Amniotic stem cell (primary cell): ENCODE measurements around the gene GIT2.
"Not testable (repeated sequence)": the region's sequence is repeated elsewhere in the genome, so short reads cannot be mapped to it uniquely, and the experiment has no call there.

ENCODE experiments used
- DNase-seq: peaks from one replicate; lab custom pipeline; 2025; lab: John Stamatoyannopoulos, UW

Gene GIT2

GRCh38 chr12:109919456-109919855, 76.7 kb downstream of the GIT2 start:
- DNase-seq: no peak

DNA sequence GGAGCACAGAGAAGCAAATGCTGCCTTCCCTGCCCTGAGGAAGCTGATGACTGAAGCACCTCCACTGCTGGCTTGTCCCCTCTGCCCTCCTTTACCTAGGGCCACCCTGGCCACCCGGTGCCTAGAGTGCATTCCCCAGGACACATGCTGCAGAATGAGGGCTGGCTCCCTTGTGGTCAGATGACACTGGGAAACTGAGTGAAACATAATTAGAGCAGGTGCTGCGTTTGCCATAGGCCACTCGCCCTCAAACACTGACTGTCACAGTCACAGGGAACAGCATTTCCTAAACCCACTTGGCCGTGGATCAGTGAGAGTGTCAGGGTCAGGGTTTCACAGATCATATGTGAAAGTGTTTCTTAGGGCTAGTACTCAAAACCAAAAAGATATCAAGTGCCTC, 80.1 kb downstream of the GIT2 start:
- no peak for DNase-seq

DNA sequence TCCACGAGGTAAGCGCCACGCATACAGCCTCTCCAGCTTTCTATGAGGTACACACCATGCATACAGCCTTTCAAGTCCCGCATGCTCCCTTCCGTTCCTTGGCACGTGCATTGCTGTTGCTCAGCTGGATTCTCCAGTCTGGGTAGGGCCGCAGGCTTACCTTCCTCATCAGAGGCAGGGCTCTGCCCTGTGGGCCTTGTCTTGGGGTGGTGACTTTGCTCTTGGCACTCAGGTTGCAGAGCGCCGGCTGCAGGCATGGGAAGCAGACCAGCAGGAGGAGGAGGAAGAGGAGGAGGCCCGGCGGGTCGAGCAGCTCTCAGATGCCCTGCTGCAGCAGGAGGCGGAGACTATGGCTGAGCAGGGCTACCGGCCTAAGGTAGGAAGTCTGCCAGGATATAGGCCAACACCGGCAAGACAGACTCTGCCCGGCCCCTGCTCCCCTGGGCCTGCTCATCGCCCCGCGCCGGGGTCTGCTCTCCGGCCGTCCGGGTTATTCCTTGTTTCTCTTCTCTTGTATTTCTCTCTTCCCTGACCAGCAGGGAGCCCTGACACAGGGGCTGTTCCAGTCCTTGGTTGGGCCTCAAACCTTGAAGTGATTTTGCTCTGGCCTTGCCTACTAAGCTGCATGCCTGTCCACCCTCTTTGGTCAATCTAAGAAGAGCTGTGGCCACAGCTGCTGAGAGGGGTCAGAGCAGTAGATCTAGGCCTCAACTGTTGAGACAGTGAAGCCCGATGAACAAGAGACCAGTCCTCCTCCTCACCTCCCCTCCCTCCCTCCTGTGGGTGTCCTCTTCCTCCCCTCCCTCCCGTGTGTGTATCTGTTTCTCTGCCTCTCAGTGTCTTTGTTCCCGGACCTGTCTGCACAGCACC, 80.8 kb downstream of the GIT2 start:
- no peak for DNase-seq

GRCh38 chr12:109914461-109914860, 81.7 kb downstream of the GIT2 start:
- no peak for DNase-seq

- no peak for DNase-seq
These were observed 83.3 kb downstream of the GIT2 start for GRCh38 chr12:109912855-109913321.

- no peak for DNase-seq
These were observed 85.2 kb downstream of the GIT2 start for GRCh38 chr12:109910969-109911348.

DNA sequence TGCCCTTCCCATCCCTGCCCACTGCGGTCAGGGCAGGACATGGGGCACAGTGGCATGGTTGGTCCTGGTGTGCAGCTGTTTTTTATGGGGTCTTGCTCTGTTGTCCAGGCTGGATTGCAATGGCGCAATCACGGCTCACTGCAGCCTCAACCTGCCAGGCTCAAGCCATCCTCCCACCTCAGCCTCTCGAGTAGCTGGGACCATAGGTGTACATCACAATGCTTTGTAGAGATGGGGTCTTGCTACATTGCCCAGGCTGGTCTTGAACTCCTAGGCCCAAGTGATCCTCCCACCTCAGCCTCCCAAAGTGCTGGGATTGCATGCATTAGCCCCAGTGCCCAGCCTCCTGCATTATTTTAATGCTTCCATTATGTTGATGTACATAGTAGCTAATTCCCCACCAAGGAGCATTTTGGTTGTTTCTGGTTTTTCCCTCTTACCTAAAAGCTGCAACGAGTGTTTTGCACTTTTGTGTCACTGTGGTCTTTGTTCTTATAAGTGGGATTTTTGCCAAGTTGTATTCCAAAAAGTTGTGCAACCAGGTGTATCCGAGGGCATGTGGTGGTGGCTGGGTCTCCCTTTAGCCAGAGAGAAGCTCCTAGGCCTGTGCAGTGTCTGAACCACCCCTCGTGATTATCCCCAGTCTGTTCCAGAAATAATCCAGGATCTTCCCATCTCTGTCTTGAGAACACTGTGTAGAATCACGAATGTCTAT, 85.8 kb downstream of the GIT2 start:
- DNase-seq: no peak

- no peak for DNase-seq
These were observed 90.9 kb downstream of the GIT2 start for GRCh38 chr12:109905301-109905700.

- DNase-seq: no peak
These were observed 93.2 kb downstream of the GIT2 start for GRCh38 chr12:109902891-109903418.

DNA sequence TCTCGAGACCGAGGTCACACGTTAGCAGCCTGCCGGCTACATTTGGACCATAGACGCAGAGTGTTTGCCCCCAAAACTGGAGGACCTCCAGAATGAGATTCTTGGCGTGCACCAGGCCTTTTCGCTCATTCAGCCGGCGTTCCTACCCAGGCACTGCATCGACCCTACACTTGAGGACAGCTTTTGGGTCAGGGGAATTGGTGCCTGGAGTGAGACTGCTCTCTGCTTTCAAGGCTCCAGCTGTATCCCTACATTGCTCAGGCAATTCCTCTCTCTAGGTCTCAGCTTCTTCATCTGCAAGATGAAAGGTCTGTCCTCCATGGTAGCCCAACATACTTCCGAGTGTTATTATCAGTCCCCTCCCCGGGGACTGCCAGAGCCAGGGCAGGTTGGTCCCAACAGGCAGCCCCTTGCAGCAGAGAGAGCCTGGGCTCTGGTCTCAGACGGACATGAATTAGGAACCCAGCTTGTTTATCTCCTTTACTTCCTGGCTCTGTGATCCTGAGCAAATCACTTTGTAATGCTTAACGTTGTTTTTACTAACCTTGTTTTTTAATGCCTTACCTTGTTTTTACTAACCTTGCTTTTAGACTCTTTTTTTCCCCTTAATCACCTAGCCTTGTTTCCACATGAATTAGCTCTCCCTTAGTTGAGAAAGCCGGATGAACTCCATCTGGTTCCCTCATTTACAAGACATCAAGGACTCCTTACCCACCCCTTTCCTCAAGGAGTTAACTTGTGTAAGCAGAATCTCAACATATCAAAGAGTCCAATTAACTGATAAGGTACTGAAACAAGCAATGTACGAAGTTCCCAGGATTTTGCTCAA, 95.2 kb downstream of the GIT2 start:
- DNase-seq: no peak

- DNase-seq: peak; percentile 77
These were observed 96.1 kb downstream of the GIT2 start, which contains the start of gene TCHP for GRCh38 chr12:109899783-109900751. Gene TCHP (plus strand): TSS chr12:109900274. CDS start chr12:109903027, 2,753 bp downstream.

- DNase-seq: not testable (repeated sequence)
These were observed 96.8 kb downstream of the GIT2 start for GRCh38 chr12:109899345-109899744.

GRCh38 chr12:109897029-109897428, 99.1 kb downstream of the GIT2 start:
- no peak for DNase-seq

GRCh38 chr12:109896188-109896587, 100.0 kb downstream of the GIT2 start:
- no peak for DNase-seq

DNA sequence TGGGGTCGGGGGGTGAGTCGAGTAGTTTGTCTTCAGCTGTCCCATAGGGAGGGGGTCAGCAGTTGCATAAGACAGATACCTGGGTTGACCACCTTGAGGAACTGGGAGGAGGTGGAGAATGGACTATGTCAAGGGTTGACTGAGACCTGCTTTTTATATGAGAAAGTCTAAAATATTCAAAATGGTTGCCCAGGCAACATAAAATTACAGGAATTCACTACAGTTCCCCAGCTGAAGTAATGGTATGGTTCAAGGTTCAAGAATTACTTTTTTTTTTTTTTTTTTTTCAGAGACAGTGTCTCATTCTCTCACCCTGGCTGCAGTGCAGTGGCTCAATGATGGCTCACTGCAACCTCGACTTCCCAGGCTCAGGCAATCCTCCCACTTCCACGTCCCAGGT, 101.2 kb downstream of the GIT2 start:
- DNase-seq: no peak

- DNase-seq: no peak
These were observed 102.7 kb downstream of the GIT2 start for GRCh38 chr12:109893261-109893995.

DNA sequence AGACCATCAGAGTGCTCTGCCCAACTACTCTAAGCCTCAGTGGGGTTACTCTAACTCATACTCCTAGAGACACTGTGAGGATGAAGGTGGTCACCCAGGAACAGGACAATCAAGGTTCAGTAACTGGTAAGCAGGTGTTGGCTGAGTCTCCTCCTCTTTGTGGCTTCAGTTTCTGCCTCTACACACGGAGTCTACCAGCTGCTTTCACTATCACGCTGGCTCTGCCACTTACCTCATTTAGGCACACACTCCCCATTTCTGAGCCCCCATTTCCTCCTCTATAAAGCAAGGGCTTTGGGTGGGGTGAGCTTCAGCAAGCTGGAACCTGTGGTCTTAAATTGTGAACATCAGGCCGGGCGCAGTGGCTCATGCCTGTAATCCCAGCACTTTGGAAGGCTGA, 103.4 kb downstream of the GIT2 start:
- no peak for DNase-seq

DNA sequence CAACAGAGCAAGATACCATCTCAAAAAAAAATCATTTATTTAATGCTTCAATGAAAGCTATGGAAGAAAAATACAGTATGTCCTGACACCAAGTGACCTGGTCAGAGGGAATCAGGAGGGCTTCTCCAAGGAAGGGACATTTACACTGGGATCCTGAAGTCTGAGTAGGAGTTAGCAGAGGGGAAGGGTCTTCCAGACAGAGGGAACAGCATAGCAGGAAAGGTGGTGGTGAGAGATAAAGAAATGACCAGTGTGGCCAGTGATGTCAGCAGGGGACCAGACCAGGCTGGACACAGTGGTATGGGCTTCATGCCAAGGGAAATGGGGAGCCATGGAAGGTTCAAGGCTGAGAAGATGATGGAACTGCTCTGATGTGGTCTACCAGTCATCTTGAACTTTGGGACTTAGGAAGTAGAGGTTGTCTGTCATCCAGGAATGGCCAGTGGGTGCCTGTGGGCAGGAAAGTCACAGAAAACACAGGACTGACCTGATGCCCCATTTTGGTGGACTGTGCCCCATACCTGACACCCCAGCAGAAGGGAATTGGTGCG, 103.9 kb downstream of the GIT2 start:
- DNase-seq: no peak

DNA sequence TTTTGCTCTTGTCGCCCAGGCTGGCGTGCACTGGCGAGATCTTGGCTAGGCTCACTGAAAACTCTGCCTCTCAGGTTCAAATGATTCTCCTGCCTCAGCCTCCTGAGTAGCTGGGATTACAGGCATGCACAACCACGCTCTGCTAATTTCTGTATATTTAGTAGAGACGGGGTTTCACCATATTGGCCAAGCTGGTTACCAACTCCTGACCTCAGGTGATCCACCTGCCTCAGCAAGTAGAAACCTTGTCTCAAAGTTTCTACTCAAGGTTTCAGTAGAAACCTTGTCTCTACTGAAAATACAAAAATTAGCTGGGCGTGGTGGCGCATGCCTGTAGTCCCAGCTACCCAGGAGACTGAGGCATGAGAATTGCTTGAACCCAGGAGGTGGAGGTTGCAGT, 104.4 kb downstream of the GIT2 start:
- not testable (repeated sequence) for DNase-seq
